ENCODE results near the gene XRCC5. TPM values are rescaled to one million over a fixed set of nuclear protein-coding genes. Genes with fewer than 3 reads are reported as not detected.
A peak's percentile ranks its signal among the peaks of the same experiment; 100 is the strongest.

XRCC5 gene
- polyA plus RNA-seq, 1 donor from 2014 or later, result 279 TPM

- H4K20me1 ChIP-seq (ENCODE audit: insufficient read depth), result no peaks in the 10 kb centered on the region
- H3K9ac ChIP-seq (ENCODE audit: low read length), result no peak overlapping the region
- H3K27ac ChIP-seq (ENCODE audit: low read length), result no peak overlapping the region
- H3K36me3 ChIP-seq (ENCODE audit: insufficient read depth, low read length), result peaks cover 12% of the 10 kb centered on the region
- H3K9me2 ChIP-seq (ENCODE audit: insufficient read depth, low read length), result no peaks in the 10 kb centered on the region
- no peaks in the 10 kb centered on the region for H3K27me3 ChIP-seq (ENCODE audit: insufficient read depth, low read depth, low read length)
- no peak overlapping the region for H3K4me2 ChIP-seq (ENCODE audit: low read length)
- TF ChIP-seq, protein P1, sequence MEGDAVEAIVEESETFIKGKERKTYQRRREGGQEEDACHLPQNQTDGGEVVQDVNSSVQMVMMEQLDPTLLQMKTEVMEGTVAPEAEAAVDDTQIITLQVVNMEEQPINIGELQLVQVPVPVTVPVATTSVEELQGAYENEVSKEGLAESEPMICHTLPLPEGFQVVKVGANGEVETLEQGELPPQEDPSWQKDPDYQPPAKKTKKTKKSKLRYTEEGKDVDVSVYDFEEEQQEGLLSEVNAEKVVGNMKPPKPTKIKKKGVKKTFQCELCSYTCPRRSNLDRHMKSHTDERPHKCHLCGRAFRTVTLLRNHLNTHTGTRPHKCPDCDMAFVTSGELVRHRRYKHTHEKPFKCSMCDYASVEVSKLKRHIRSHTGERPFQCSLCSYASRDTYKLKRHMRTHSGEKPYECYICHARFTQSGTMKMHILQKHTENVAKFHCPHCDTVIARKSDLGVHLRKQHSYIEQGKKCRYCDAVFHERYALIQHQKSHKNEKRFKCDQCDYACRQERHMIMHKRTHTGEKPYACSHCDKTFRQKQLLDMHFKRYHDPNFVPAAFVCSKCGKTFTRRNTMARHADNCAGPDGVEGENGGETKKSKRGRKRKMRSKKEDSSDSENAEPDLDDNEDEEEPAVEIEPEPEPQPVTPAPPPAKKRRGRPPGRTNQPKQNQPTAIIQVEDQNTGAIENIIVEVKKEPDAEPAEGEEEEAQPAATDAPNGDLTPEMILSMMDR (IDR thresholded peaks at IDR 0.05; ENCODE audit: poor library complexity, severe bottlenecking), result no peak
- no peak overlapping the region for H2AFZ ChIP-seq (ENCODE audit: low read depth, low read length)
- peaks cover 9% of the 10 kb centered on the region for H3K79me2 ChIP-seq (replicated peaks; ENCODE audit: insufficient read depth, low read length)
- H3K4me3 ChIP-seq (ENCODE audit: low read length), result no peak overlapping the region
- H3K9me3 ChIP-seq (ENCODE audit: low read length), result no peaks in the 10 kb centered on the region
- H3F3A ChIP-seq (ENCODE audit: insufficient read depth, low read length, poor library complexity, severe bottlenecking), result no peaks in the 10 kb centered on the region
Observed at GRCh38 chr2:216149741-216150140, 40.6 kb downstream of the XRCC5 start.

- Histone ChIP-seq H3K9me2 (ENCODE audit: insufficient read depth, low read length) (no peaks in the 10 kb centered on the region), H3K27ac (ENCODE audit: low read length) (no peak overlapping the region), H3K4me3 (ENCODE audit: low read length) (no peak overlapping the region), H2AFZ (ENCODE audit: low read depth, low read length) (no peak overlapping the region), H4K20me1 (ENCODE audit: insufficient read depth) (no peaks in the 10 kb centered on the region), H3K4me2 (ENCODE audit: low read length) (no peak overlapping the region), H3F3A (ENCODE audit: insufficient read depth, low read length, poor library complexity, severe bottlenecking) (no peaks in the 10 kb centered on the region), H3K9ac (ENCODE audit: low read length) (no peak overlapping the region), H3K36me3 (ENCODE audit: insufficient read depth, low read length) (peaks cover 12% of the 10 kb centered on the region), H3K9me3 (ENCODE audit: low read length) (no peaks in the 10 kb centered on the region), H3K27me3 (ENCODE audit: insufficient read depth, low read depth, low read length) (no peaks in the 10 kb centered on the region), H3K79me2 (replicated peaks; ENCODE audit: insufficient read depth, low read length) (peaks cover 10% of the 10 kb centered on the region)
- TF ChIP-seq EZH2 (IDR thresholded peaks at IDR 0.05; ENCODE audit: borderline replicate concordance, insufficient read depth, low read length, poor library complexity, severe bottlenecking) (no peak), MXI1 (conservative IDR thresholded peaks at IDR 0.05; ENCODE audit: poor library complexity, severe bottlenecking) (peak; percentile 26), SMC3 (conservative IDR thresholded peaks at IDR 0.05; ENCODE audit: poor library complexity) (peak; percentile 32), RAD21 (conservative IDR thresholded peaks at IDR 0.05) (peak; percentile 62)
- TF ChIP-seq, protein P2, sequence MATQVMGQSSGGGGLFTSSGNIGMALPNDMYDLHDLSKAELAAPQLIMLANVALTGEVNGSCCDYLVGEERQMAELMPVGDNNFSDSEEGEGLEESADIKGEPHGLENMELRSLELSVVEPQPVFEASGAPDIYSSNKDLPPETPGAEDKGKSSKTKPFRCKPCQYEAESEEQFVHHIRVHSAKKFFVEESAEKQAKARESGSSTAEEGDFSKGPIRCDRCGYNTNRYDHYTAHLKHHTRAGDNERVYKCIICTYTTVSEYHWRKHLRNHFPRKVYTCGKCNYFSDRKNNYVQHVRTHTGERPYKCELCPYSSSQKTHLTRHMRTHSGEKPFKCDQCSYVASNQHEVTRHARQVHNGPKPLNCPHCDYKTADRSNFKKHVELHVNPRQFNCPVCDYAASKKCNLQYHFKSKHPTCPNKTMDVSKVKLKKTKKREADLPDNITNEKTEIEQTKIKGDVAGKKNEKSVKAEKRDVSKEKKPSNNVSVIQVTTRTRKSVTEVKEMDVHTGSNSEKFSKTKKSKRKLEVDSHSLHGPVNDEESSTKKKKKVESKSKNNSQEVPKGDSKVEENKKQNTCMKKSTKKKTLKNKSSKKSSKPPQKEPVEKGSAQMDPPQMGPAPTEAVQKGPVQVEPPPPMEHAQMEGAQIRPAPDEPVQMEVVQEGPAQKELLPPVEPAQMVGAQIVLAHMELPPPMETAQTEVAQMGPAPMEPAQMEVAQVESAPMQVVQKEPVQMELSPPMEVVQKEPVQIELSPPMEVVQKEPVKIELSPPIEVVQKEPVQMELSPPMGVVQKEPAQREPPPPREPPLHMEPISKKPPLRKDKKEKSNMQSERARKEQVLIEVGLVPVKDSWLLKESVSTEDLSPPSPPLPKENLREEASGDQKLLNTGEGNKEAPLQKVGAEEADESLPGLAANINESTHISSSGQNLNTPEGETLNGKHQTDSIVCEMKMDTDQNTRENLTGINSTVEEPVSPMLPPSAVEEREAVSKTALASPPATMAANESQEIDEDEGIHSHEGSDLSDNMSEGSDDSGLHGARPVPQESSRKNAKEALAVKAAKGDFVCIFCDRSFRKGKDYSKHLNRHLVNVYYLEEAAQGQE (IDR thresholded peaks at IDR 0.05; ENCODE audit: borderline replicate concordance), result no peak
- TF ChIP-seq, protein P1 (IDR thresholded peaks at IDR 0.05; ENCODE audit: poor library complexity, severe bottlenecking), result peak; percentile 57
Observed at GRCh38 chr2:216151313-216152025, 42.3 kb downstream of the XRCC5 start.

Measured in neural cell (in vitro differentiated cells).